Putamen (tissue), 1 donor: ENCODE data around the gene GAPVD1.
A peak's percentile ranks its signal among the peaks of the same experiment; 100 is the strongest.
"Not testable (repeated sequence)": the region's sequence is repeated elsewhere in the genome, so short reads cannot be mapped to it uniquely, and the experiment has no call there.

ENCODE experiments used
- DNase-seq: peaks from one replicate; pipeline ENCODE4 v3.0.0-alpha.2; 2016; ENCODE audit warnings: low spot score

Gene GAPVD1

GRCh38 chr9:125261501-125262293, at the start of gene GAPVD1:
TSS of gene GAPVD1 (plus strand) at chr9:125261826. CDS start at chr9:125298922, 37,096 bp downstream.
- DNase-seq = peak; percentile 92

DNA sequence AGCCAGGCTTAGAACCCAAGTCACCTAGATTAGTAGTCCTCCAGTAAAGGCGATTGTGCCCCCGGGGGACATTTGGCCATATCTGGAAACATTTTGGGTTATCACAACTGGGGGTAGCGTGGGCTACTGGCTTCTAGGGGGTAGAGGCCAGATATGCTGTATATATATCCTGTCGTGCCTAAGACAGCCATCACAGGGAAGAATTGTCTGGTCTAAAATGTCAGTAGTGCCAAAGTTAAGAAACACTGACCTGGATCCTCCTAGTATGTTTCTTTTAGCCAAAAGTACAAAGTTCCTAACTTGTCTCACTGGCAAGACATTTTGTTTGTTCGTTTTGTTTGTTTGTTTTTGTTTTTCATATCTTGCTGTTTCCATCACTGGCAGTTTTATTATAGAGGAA, 47.4 kb upstream of the GAPVD1 start:
- no peak for DNase-seq

GRCh38 chr9:125218621-125219020, 43.0 kb upstream of the GAPVD1 start:
- peak; percentile 33 for DNase-seq

DNA sequence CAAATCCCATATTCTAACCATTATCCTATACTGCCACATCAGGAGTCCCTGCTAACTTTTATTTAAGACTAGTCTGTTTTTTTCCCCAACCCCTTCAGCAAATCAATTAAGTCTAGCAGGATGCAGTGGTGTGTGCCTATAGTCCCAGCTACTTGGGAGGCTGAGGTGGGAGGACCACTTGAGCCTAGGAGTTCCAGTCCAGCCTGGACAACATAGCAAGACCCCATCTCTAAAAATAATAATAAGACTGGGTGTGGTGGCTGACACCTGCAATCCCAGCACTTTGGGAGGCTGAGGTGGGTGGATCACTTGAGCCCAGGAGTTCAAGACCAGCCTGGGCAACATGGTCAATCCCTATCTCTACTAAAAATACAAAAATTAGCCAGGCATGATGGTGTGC, 36.8 kb upstream of the GAPVD1 start:
- DNase-seq = not testable (repeated sequence)

DNA sequence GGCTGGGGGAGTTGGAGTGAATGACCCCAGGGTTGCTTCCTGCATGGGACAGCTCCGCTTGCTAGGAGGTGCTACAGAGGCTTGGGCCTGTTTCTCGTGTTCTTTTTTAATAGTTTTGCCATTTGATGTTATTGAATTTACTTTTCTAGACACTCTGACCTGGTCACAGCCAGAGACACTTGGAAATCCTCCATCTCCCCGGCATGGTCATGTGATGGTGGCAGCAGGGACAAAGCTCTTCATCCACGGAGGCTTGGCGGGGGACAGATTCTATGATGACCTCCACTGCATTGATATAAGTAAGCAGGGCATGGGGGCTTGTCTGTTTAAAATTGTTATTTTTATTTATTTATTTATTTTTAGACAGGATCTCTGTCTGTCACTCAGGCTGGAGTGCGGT, 33.9 kb upstream of the GAPVD1 start:
- DNase-seq = no peak

DNA sequence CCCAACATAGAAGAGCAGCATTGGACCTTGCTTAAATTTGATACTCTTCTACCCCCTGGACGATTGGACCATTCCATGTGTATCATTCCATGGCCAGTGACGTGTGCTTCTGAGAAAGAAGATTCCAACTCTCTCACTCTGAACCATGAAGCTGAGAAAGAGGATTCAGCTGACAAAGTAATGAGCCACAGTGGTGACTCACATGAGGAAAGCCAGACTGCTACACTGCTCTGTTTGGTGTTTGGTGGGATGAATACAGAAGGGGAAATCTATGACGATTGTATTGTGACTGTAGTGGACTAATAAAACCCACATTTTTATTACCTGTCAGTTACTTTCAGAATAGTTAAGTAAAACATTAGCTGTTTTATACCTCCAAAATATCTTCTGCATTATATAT, 27.9 kb upstream of the GAPVD1 start:
- DNase-seq = no peak

GRCh38 chr9:125234099-125234498, 27.5 kb upstream of the GAPVD1 start:
- DNase-seq = not testable (repeated sequence)

DNA sequence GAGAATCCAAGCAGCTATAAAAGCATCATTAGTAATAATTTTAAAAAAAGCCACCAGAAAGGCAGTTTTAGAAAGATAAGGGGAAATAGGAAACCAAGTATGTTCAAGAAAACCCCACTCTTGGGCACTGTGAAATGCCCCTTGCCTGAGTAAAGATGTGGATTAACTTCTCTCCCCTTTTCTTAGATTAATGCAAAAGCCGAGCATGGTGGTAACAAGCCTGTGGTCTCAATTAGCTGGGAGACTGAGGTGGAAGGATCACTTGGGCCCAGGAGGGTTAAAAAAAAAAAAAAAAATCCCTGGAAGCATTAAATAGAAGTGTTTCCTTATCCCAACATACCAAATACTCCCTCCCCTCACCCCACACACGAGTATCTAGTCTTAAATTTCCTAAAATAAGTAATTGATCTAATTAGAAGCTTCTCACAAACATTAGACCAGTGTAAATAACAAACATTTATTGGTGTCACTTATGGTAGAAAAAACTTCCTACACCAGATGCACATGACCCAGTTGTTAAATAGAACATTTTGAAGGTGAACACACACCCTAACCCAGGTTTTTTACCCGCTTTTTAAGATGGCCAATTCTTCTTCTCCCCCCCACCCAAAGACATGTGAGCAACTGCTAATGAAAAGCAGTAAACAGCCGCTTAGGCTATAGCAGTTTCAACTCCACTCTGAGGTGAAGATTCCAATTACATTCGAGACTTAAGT, 25.7 kb upstream of the GAPVD1 start:
- DNase-seq = no peak

- not testable (repeated sequence) for DNase-seq
Observed at GRCh38 chr9:125236520-125237159, 25.0 kb upstream of the GAPVD1 start.

DNA sequence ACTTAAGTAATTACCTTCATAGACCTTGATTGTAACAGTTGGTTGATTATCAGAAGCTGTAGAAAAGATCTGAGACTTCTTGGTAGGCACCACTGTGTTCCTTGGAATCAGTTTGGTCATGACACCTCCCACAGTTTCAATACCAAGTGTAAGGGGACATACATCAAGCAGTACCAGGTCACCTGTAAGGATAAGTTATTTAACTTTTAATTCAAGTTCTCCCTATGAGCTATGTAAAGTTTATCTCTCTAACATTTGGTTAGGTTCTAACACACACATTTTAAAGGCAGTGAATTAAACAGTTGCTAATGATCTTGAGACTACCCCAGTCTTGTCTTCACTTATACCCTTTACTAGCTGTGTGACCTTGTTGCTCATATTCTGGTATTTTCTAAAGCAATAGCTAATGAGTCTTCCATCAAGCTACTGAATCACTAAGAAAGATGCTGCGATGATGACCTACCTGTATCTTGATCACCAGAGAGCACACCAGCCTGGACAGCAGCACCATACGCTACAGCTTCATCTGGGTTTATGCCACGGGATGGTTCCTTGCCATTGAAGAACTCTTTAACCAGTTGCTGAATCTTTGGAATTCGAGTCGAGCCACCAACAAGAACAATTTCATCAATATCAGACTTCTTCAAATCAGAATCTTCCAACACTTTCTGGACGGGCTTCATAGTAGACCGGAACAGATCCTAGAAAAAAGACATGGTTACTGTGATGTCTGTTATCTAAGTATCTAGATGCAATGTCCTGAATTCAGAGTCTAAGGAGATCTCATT, 23.3 kb upstream of the GAPVD1 start:
- DNase-seq = no peak

DNA sequence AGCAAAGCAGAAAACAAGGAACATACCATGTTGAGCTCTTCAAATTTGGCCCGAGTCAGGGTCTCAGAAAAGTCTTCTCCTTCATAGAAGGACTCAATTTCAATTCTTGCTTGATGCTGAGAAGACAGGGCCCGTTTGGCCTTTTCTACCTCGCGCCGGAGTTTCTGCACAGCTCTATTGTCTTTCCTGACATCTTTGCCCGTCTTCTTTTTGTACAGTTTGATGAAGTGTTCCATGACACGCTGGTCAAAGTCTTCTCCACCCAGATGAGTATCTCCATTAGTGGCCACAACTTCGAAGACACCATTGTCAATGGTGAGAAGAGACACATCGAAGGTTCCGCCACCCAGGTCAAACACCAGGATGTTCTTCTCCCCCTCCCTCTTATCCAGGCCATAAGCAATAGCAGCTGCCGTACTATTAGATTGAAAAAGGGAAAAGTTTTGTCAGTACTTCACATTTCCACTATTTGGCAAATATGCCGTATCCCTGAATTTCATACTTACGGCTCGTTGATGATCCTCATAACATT, 22.6 kb upstream of the GAPVD1 start:
- no peak for DNase-seq

DNA sequence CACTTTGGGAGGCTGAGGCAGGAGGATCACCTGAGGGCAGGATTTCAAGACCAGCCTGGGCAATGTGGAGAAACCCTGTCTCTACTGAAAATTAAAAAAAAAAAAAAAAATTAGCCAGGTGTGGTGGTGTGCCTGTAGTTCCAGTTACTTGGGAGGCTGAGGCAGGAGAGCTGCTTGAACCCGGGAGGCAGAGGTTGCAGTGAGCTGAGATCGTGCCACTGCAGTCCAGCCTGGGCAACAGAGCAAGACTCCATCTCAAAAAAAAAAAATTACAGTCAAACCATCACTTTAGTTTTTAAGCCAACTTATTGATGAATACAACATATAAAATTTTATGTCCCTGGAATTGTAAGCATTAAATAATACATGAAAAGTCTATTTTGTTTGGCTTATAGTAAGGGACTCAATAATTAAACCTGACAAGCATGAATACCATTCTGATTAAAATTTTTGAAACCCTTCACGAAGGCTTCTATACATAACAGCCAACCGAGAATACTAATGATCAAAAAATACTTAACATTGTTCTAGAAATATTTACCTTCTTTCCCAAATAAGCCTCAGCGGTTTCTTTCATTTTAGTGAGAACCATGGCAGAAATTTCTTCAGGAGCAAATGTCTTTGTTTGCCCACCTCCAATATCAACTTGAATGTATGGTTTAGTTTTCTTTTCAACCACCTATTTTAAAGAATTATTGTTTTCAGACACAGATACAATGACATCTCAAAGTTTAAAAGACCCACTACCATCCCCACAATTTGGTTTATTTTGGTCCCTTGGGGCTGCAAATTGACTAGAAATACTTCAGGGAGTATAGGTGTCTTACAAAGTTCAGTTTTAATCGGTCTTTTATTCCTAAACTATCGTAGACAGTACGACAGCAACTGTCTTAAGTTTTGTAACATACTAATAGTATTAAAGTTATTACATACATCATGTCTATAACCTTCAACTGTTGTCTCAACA, 21.7 kb upstream of the GAPVD1 start:
- no peak for DNase-seq

DNA sequence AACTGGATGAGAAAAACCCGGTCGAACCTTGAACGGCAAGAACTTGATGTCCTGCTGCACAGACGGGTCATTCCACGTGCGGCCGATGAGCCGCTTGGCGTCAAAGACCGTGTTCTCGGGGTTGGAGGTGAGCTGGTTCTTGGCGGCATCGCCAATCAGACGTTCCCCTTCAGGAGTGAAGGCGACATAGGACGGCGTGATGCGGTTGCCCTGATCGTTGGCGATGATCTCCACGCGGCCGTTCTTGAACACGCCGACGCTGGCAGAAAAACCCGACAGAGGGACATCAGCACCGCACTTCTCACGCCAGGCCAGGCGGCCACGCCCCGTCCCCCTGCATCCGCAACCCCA, 21.0 kb upstream of the GAPVD1 start:
- DNase-seq = no peak

GRCh38 chr9:125241000-125241862, 20.4 kb upstream of the GAPVD1 start, which contains the start of gene HSPA5:
TSS of gene HSPA5 (minus strand) at chr9:125241343. CDS start at chr9:125241126, 217 bp downstream.
- DNase-seq = peak; percentile 99

DNA sequence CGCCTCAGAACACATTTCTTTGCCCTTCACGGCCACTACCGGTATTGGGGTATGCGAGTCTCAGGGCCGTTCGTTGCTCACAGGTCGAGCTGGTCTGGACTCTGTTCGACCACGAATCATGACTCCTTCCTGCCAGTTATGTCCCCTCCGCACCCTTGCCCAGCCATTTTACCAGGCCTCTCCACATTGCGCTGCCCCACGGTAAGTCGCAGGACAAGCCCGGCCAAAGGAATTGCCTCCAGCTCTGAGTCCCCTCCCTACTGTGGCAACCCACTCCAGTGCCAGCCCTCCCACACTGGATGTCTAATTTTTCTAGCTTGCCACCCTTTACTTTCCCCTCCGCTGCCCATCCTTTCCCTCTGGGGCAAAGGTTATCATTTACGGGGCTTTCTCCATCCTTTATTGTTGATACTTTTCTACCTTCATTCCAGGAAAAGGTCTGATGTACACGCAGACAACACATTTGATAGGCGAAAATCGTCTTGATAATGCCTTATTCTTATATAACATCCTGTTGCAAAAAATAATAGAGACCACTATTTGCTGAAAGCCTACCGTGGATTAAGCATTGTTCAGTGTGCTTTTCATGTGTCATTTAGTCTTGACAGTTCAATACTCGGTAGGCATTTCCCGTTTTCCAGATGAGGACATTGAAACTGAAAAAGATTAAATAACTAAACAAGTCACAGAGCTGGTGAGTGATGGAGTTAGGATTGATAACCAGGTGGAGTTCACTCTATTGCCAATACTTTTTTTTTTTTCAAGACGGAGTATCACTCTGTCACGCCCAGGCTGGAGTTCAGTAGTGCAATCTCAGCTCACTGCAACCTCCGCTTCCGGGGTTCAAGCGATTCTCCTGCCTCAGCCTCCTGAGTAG, 19.5 kb upstream of the GAPVD1 start:
- no peak for DNase-seq

- no peak for DNase-seq
Observed at GRCh38 chr9:125243792-125244260, 17.8 kb upstream of the GAPVD1 start.

DNA sequence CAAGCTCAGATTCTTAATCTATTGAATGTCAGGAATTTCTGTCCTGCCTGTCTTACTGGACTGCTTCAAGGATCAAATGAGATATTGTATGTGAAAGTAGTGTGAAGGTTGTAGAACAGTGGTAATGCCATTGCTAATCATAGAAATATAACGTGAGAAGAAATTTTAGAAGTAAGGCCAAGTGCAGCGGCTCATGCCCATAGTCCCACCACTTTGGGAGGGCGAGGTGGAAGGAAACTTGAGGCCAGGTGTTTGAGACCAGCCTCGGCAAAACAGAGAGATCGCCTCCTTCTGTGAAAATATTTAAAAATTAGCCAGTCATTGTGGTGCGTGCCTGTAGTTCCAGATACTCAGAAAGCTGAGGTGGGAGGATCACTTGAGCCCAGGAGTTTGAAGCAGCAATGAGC, 15.4 kb upstream of the GAPVD1 start:
- DNase-seq = no peak

DNA sequence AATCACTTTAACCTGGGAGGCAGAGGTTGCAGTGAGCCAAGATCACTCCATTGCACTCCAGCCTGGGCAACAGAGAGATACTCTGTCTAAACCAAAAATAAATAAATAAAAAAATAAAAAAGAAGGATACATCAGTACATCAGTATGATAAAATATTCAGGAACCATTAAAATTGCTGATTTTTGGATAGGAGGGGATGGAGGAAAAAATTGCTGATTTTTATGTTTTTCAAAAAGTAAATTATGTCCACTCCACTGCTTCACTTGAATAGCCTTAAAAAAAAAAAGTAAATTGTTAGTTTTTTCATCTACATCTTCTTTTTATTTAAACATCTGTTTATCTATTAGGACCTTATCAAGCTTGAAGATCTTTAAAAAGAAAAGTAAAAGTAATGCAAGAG, 7.4 kb upstream of the GAPVD1 start:
- DNase-seq = no peak
